Mesenteric fat pad (tissue), 1 donor: ENCODE measurements around the gene OR2W1. TPM values are rescaled to one million over a fixed set of nuclear protein-coding genes. Genes with fewer than 3 reads are reported as not detected.

Experiments used
- DNase-seq: peaks from one replicate; pipeline ENCODE4 v3.0.0-alpha.2; 2020; ENCODE audit warnings: low spot score
- long read RNA-seq: library from polyadenylated mRNA; unstranded; transcript quantifications from one replicate; pipeline ENCODE4 v2.0.0, GENCODE V29; 2020
- total RNA-seq: library from RNA; stranded (reverse); fragmentation: NEBNext Ultra II Directional; extraction: Animal tissue kit (Norgen Biotek cat#: 25700); gene quantifications from one replicate; pipeline ENCODE4 v1.2.1, GENCODE V29; 2021
- donor health status: DM: yes; HTN: yes; CAD: no.

OR2W1 gene, protein sequence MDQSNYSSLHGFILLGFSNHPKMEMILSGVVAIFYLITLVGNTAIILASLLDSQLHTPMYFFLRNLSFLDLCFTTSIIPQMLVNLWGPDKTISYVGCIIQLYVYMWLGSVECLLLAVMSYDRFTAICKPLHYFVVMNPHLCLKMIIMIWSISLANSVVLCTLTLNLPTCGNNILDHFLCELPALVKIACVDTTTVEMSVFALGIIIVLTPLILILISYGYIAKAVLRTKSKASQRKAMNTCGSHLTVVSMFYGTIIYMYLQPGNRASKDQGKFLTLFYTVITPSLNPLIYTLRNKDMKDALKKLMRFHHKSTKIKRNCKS
- total RNA-seq, result not detected
- long read RNA-seq, result 0 reads

DNA sequence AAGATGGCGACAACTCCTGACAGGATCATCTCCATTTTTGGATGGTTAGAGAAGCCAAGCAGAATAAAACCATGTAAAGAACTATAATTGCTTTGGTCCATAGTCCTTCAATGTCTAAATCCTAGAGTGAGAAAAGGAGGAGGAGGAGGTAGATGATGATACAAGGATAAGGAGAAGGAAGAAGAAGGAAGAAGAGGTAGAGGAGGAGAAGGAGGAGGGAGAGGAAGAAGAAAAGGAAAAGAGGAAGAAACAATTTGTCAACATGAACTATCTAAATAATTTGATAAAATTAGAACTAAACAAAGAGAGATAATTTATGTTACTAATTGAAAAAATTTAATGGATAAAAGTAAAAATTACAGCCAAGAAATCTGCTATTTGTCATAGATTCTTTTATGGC is at the start of gene OR2W1:
OR2W1 (minus strand) TSS at position 101 of the 400 bp plus-strand sequence; CDS start at position 101, 0 bp downstream.
- DNase-seq, result no peak

DNA sequence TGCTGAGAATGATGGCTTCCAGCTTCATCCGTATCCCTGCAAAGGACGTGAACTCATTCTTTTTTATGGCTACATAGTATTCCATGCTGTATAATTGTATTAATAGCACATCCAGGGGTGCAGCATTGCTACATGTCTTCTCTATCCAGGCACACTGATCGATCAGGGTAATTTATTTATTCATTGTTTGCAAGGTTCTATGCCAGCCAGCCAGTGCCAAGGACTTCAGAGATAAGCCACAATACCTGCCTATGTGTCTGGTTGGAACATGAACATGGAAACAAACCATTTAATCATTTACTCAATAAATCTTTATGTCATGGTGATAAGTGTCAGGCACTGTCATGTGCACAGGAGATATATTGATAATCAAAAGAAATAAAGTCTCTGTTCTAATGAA is 48.0 kb upstream of the OR2W1 start:
- no peak for DNase-seq

DNA sequence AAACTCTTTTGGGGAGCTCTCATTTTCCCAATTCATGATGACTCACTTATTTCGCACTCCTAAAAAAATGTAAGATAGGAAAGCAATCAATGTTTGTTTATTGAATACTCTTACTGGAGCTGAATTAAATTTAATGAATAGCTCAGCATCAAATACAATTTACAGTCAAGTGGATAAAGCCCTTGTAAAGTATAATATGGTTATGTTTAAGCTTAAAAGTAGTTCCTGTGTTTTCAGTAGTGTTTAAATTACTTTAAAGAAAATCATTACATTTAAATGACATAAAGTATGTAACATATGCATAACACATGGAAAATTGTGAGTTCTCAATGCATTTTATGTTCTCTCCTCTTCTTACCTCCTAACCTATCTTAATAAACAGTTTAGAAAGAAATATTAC is 42.2 kb upstream of the OR2W1 start, which contains the start of gene OR2B3:
OR2B3 (minus strand) TSS at position 101 of the 400 bp plus-strand sequence; CDS start at position 36, 65 bp downstream.
- DNase-seq, result no peak

DNA sequence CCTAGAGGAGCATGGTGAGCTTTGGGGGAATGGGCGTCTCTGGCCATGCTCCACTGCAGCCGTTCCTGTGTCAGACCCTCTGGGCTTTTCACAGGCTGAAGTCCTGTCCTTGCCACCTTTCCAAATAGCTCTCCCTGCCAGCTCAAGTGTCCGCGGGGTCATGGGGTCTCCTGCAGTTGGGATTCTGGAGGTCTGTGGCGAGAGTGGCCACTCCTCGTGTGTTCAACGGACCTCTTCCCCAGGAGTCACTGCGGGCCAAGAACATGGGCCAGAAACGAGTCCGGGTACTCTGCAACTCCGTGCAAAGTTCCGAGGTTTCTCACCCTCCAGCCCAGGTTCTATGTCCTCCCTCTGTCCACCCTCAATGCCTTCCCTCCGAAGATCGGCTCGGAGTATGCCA is 37.5 kb upstream of the OR2W1 start:
- no peak for DNase-seq

DNA sequence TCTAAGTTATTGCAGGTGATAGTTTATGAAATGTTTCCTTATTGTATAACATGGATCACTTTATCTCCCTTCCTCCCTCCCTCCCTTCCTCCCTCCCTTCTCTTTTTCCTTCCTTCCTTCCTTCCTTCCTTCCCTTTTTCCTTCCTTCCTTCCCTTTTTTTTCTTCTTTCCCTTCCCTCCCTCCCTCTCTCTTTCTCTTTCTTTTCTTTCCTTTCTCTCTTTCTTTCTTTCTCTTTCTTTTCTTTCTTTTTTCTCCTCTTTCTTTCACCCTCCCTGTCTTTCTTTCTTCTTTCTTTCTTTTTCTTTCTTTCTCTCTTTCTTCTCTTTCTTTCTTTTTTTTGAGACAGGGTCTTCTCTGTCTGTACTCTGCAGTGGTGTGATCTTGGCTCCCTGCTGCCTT is 36.3 kb upstream of the OR2W1 start:
- DNase-seq, result no peak

DNA sequence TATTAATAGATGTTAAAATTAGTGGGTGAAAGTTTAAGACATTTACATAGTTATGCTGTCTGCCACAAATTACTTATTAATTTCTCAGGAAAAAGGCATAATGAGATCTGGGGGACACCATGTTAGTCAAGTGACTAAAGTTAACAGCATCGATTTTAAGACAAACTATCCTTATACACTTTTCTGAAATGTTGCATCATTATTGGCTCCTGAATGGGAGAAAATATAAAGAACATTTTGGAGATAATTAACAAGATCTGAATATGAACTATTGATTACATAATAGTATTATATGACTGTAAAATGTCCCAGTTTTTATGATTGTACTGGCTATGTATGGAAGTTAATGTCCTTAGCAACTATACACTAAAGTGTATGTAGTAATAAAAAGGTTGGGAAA is 34.2 kb upstream of the OR2W1 start:
- DNase-seq, result no peak

DNA sequence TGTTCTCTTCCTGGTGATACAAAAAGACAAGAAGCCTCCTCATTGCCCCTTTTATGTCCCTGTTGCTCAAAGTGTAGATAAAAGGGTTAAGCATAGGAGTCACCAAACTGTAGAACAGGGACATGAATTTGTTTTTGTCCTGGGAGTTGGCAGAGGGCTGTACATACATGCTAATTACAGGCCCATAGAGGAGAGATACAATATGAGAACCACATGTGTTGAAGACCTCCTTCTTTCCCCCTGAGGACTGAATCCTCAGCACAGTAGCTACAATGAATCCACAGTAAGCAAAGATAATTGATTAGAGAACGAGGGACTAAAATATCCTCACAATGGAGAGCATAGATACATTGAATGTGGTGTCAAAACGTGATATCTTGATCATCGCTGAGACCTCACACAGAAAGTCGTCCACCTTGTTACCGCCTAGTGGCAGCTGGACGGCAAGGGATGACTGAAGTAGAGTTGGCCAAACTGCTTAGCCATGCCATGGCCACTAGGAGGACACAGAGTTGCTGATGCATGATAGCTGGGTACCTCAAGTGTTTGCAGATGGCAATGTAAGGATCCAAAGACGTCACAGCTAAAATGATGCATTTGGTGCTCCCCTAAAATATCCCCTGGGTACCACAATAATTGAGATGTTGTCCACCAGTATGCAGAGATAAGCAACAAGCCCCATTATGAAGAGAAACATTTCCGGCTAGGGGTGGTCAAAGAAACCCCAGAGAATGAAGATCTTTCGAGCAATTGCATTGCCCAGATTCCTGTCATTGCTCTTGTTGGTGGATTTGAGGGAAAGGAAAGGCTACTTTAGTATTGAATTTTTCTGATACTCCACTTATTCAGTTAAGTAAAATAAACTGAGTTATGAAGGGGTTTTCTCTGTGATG is 27.1 kb upstream of the OR2W1 start:
- no peak for DNase-seq

DNA sequence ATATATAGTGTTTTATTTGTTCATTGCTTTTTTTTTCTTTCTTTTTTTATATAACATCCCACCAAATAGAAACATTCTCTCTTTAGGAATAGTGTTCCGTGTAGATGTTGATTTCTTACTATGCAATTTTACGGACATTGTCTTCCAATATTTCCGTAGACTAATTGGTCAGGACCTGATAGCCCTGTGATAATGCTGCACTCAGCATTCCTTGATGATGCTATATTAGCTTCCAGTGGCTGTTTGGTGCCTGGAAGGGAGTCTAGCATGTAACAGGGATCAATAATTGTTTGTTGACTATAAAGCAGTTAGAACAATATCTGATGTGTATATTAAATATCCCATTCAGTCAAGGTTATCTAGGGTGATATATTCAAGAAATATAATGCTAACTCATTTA is 6.7 kb upstream of the OR2W1 start:
- no peak for DNase-seq

DNA sequence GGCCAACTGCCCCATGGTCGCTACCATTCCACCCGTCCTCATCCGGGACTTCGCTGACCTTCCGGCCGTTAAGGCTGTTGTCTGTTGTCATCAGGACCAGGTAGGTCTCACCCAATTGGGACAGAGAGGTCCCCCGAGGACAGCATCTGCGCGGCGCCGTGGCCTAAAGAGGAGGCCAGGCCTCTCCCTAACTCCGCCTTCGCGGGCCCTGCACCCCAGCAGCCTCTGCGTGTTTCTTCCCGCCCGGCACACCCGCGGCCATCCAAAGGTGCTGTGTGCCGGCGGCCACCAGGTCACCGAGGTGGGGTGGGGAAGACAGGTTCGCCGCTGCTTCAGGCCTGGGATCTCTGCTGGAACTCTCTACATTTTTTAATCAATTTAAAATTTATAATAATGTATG is 9.0 kb downstream of the OR2W1 start:
- DNase-seq, result no peak

DNA sequence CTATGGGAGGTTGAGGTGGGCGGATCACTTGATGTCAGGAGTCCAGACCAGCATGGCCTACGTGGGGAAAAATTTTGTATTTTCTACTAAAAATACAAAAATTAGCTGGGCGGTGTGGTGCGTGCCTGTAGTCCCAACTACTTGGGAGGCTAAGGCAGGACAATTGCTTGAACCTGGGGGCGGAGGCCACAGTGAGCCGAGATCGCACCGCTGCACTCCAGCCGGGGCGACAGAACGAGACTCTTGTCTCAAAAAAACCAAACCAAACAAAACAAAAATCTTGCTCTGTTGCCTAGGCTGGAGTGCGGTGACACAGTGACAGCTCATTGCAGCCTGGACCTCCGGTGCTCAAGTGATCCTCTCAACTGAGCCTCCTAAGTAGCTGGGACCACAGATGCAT is 16.2 kb downstream of the OR2W1 start:
- no peak for DNase-seq

DNA sequence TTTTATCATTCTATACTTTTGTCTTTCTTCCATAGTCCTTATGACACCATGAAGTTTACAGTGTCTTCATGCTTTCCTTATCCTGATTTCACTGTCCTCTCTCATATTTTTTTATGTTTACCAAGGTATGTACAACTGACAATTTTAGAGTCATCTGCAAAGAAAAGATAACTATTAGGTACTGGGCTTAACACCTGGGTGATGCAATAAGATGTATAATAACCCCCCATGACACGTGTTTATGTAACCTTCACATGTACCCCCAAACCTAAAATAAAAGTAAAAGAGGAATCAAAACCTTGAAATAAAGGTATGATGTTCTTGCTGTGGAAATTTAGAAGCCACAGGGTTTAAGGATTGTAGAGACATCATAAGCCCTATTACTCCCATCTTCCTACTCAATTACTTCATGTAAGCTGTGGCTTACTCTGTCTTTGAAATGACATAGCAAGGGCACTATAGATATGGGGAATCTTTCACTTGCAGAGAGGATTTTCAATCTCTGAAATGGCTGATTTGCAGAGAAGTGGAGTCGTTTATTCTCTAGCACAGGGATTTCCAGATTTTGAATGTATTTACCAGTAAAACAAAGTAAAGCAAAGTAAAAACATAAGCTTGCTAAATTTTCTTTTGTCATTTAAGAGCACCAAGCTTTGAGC is 18.9 kb downstream of the OR2W1 start:
- no peak for DNase-seq

DNA sequence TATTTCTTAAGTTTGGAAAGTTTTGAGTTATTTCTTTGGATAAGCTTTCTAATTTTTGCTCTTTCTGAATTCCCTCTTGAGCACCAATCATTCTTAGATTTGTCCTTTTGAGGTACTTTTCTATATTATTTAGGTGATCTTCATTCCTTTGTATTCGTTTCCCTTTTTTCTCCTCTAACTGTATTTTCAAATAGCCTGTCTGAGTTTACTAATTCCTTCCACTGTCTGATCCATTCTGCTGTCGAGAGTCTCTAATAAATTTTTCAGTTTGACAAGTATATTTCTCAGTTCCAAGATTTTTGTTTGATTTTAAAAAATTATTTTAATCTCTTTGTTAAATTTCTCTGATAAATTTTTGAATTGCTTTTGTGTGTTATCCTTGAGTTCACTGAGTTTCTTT is 23.5 kb downstream of the OR2W1 start:
- no peak for DNase-seq

DNA sequence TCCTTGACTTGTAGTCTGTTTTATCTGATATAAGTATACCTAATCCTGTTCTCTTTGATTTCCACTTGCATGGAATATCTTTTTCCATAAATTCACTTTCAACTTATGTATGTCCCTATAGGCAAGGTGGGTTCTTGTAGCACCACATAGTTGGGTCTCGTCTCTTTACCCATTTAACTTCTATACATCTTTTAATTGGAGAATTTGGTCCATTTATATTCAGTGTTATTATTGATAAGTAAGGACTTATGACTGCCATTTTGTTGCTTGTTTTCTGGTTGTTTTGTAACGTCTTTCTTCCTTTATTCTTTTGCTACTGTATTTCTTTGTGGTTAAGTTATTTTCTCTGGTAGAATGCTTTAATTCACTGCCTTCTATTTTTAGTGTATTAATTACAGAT is 25.3 kb downstream of the OR2W1 start:
- no peak for DNase-seq

DNA sequence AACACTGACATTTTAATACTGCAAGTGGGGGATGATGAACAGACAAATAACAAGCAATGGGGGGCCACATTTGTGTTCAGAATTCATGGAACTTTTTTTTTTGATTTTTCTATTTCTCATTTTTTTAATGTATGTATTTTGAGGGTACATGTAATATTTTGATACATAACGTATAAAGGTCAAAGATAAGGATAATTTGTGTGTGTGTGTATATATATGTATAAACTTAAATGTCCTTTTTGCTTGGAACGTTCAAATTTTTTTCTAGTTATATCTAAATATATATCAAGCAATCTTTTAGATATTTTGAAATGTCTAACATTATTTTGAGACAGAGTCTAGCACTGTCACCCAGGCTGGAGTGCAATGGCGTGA is 27.6 kb downstream of the OR2W1 start:
- DNase-seq, result no peak

DNA sequence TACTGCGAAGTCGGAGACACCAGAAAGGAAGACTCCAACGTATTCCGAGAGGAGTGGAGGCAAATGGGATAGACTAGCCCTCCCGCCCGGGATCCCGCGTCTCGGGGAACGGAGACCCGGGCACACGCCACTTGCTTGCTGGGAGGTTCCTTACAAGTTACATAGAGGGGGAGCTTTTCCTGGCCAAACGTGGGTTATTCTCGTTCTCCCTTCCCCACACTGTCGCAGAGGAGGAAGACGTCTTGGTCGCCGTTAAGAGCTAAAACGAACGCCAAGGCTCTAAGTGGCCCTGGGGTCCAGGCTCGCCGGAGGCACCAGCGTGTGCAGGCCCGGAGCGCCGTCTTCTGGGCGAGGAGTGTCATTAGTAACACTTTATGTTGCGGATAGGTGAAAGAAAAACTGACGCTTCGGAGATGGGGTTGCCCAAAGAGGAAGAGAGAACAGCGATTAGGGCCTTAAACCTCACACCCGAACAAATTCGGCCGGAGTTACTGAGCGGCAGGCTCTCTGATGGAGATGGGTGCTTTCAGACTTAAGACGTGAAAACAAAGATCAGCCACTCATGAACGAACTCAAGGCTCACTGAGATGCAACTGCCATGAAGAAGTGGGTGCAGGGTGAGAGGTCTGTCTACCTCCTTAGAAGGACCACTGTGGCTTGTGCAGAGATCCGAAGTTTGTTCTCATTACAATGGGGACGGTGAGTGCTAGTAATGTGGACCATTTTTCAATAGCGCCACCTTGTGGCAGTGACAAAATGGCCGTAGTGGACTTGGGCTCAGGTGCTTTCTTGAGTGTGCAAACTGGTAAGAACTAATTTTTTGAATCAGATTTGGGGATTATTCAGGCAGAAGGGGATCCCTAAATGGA is 28.2 kb downstream of the OR2W1 start:
- DNase-seq, result peak; percentile 92

DNA sequence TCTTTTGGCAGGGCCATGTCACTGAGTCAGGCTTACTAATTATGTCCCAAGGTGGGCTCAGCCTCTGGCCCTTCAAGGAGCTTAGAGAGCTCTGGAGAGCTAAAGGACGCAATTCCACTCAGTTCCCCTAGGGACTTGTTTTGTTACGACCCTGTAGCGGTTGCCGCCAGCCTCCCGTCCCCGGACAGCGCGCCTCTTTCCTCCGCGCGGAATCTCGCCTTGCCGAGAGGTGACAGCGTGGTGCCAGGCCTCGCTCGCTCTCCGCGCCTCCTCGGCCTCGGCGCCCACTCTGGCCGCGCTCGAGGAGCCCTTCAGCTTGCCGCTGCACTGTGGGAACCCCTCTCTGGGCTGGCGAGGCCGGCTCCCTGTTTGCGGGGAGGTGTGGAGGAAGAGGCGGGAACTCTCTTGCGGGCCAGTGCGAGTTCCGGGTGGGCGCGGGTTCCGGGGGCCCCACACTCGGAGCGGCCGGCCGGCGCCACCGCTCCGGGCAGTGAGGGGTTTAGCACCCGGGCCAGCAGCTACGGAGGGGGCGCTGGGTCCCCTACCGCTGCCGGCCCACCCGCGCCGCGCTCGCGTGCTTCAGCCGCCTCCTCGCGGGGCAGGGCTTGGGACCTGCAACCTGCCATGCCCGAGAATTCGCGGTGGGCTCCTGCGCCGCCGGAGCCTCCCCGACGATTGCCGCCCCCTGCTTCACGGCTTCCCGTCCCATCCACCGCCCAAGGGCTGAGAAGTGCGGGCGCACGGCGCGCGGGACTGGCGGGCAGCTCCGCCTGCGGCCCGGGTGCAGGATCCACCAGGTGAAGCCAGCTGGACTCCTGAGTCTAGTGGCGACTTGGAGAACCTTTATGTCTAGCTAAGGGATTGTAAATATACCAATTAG is 30.0 kb downstream of the OR2W1 start:
- no peak for DNase-seq

DNA sequence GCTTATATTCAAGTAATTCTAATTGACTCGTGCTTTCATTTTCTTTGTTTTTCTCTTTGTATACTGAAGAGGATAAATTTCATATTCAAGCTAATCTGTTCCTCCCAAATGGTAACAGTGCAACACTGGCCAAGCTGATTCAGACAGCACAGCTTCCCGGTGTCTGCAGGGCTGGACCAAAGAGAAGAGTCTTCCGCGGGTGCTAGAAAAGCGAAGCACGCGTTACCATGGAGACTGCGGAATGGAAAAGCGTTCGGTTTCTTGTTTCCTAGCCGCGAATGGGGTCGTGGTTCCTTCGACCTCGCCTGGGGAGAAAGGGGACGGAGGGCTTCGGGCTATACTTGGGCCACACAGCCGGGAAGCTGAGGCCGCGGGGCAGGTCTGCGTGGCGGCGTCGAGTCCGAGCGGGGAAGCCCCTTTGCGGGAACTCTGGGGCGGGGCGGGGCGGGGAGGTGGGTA is 33.7 kb downstream of the OR2W1 start:
- no peak for DNase-seq

DNA sequence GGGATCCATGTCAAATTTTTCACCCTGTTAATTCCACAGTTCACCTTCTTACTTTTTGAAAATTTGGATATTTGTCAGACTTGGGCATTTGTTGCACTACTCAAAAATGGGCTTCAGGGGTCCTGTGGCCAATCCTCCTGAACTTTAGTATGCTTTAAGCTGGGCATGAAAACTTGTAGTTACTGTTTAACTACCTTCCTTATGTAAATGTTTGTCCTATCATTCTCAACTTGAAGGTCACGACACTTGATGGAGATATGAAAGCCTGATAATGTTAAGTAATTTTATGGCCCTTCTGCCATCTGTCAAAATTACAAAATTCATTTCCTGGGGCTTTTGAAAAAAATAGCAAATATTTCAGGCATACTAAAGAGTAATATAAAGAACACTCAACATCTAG is 35.6 kb downstream of the OR2W1 start:
- no peak for DNase-seq

DNA sequence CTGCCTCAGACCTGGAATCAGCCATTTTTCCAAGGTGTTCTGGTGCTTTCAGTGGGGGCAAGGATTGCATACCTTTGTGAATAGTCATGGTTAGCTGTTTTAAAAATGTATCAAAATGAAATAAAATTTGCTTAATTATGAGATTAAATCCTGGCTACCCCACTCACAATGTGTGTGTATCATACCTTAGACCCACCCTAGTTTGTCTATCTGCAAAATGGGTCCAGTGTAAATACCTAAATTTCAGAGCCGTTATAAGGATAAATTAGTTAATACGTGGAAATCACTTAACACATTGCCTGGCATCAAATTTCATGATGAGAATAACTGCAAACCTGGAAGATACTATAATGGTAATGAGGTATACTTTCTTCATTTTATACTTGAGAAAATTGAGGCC is 36.9 kb downstream of the OR2W1 start:
- DNase-seq, result no peak
